HepG2 (cell line): ENCODE results near the gene DCP1B. TPM values are rescaled to one million over a fixed set of nuclear protein-coding genes. Genes with fewer than 3 reads are reported as not detected.

Source experiments
- DMAP1 ChIP-seq: IDR thresholded peaks from 2 replicates; pipeline ENCODE4 v1.6.1; 2016
- EED ChIP-seq: sonication (generic); formaldehyde crosslinking; IDR thresholded peaks from 2 replicates; pipeline ENCODE4 v1.5.0; 2020; ENCODE audit warnings: mild to moderate bottlenecking, missing genetic modification reagents
- JDP2 ChIP-seq: sonication (generic); formaldehyde crosslinking; IDR thresholded peaks from 2 replicates; pipeline ENCODE4 v1.8.1; 2022; ENCODE audit warnings: missing genetic modification reagents, borderline replicate concordance
- KLF11 ChIP-seq: IDR thresholded peaks from 2 replicates; pipeline ENCODE4 v1.6.1; 2016; ENCODE audit warnings: missing compliant biosample characterization
- MBD4 ChIP-seq: IDR thresholded peaks from 2 replicates; pipeline ENCODE4 v1.6.1; 2012; ENCODE audit warnings: low read length, inconsistent platforms, borderline replicate concordance
- SRY ChIP-seq: sonication (generic); formaldehyde crosslinking; IDR thresholded peaks from 2 replicates; pipeline ENCODE4 v1.8.0; 2022; ENCODE audit warnings: mild to moderate bottlenecking, missing genetic modification reagents
- ZBTB20 ChIP-seq: sonication (generic); formaldehyde crosslinking; IDR thresholded peaks from 2 replicates; pipeline ENCODE4 v1.8.1; 2023; ENCODE audit warnings: missing genetic modification reagents, low read depth, mild to moderate bottlenecking, borderline replicate concordance
- ZNF543 ChIP-seq: sonication (generic); formaldehyde crosslinking; IDR thresholded peaks from 2 replicates; pipeline ENCODE4 v1.4.0; 2020; ENCODE audit warnings: mild to moderate bottlenecking, missing genetic modification reagents
- ZNF768 ChIP-seq: sonication (generic); formaldehyde crosslinking; IDR thresholded peaks from 2 replicates; pipeline ENCODE4 v1.4.0; 2020; ENCODE audit warnings: missing genetic modification reagents
- ZSCAN9 ChIP-seq: IDR thresholded peaks from 2 replicates; pipeline ENCODE4 v1.6.1; 2016; ENCODE audit warnings: borderline replicate concordance
- polyA plus RNA-seq, 8 experiments: library from polyadenylated mRNA; depleted of rRNA in 3 of 8; stranded (reverse) in 7 of 8; unstranded in 1 of 8; fragments of >200 nt; fragmentation: Illumina TruSeq in 4 of 8; extraction: Trizol in 4 of 8; gene quantifications; 2 replicates each; pipeline versions ENCODE4 v1.2.1 to v1.2.3, GENCODE V29; 2011 to 2016; ENCODE audit warnings: low read depth in 4 of 8, missing spikeins in 1 of 8, mixed read lengths in 1 of 8; ENCODE audit not compliant: insufficient read depth in 1 of 8
- total RNA-seq, 5 experiments: library from RNA; depleted of rRNA; stranded (reverse); fragments of >200 nt; fragmentation: Illumina TruSeq; extraction: Trizol; gene quantifications; 2 replicates each; pipeline ENCODE4 v1.2.3, GENCODE V29; 2016; ENCODE audit warnings: low read depth in 1 of 5
- TF ChIP-seq, protein P1 (sequence below): sonication (generic); formaldehyde crosslinking; IDR thresholded peaks from 2 replicates; pipeline ENCODE4 v1.4.0; 2020; ENCODE audit warnings: missing genetic modification reagents, borderline replicate concordance

Gene DCP1B
- total and polyA plus RNA-seq, 2 of the 13 experiments (the other 11 are each of a cell fraction or from before 2014, with no cell fraction given): 11.4 to 27.2 TPM

DNA sequence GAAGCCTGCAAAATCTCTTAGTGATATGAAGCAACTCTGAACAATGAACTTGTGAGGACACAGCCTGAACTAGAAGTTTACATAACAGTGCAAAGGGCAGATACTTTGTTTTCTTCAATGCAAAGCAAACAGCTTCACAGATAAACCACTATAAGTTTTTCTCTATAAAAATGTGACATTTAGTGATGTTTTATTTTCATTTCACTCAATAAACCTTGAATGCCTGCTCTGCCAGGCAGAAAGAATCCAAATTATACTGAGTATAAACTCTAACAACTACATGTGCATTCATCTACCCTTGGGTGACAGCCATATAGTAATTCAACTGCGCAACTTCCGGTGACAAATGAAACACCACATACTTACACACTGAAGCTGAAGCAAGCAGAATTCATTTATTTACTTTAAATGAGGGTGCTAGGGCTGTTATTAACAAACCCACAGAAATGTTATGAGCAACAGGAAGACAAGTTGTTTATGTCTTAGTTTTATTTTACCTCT lies 10.3 kb downstream of the DCP1B start (continued):
- no peak for TF ChIP-seq ZNF543 (CRISPR knock-in tag)
- TF ChIP-seq JDP2 (CRISPR knock-in tag): no peak
- TF ChIP-seq ZSCAN9 (CRISPR knock-in tag): no peak
- TF ChIP-seq, protein P1, sequence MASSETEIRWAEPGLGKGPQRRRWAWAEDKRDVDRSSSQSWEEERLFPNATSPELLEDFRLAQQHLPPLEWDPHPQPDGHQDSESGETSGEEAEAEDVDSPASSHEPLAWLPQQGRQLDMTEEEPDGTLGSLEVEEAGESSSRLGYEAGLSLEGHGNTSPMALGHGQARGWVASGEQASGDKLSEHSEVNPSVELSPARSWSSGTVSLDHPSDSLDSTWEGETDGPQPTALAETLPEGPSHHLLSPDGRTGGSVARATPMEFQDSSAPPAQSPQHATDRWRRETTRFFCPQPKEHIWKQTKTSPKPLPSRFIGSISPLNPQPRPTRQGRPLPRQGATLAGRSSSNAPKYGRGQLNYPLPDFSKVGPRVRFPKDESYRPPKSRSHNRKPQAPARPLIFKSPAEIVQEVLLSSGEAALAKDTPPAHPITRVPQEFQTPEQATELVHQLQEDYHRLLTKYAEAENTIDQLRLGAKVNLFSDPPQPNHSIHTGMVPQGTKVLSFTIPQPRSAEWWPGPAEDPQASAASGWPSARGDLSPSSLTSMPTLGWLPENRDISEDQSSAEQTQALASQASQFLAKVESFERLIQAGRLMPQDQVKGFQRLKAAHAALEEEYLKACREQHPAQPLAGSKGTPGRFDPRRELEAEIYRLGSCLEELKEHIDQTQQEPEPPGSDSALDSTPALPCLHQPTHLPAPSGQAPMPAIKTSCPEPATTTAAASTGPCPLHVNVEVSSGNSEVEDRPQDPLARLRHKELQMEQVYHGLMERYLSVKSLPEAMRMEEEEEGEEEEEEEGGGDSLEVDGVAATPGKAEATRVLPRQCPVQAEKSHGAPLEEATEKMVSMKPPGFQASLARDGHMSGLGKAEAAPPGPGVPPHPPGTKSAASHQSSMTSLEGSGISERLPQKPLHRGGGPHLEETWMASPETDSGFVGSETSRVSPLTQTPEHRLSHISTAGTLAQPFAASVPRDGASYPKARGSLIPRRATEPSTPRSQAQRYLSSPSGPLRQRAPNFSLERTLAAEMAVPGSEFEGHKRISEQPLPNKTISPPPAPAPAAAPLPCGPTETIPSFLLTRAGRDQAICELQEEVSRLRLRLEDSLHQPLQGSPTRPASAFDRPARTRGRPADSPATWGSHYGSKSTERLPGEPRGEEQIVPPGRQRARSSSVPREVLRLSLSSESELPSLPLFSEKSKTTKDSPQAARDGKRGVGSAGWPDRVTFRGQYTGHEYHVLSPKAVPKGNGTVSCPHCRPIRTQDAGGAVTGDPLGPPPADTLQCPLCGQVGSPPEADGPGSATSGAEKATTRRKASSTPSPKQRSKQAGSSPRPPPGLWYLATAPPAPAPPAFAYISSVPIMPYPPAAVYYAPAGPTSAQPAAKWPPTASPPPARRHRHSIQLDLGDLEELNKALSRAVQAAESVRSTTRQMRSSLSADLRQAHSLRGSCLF (CRISPR knock-in tag): no peak
- peak; percentile 86; the same call in 1 of the 2 replicates for TF ChIP-seq ZBTB20 (CRISPR knock-in tag)
- no peak for TF ChIP-seq SRY (CRISPR knock-in tag)
- TF ChIP-seq ZNF768 (CRISPR knock-in tag): no peak
- TF ChIP-seq EED: no peak
- TF ChIP-seq MBD4: no peak
- no peak for TF ChIP-seq DMAP1
- no peak for TF ChIP-seq KLF11 (CRISPR knock-in tag)
